AG04449 (cell line): ENCODE measurements around the gene PFKM.

ENCODE experiments used
- CTCF ChIA-PET: fragments of 350-600 bp; formaldehyde crosslinking; extraction: SDS; loops from one replicate; lab custom pipeline; 2021; ENCODE audit warnings: antibody characterized with exemption; lab: Yijun Ruan, JAX
- POLR2A ChIA-PET: fragments of 400-600, 350-600 bp; formaldehyde crosslinking; extraction: SDS; loops from one replicate; lab custom pipeline; 2020; ENCODE audit warnings: antibody characterized with exemption, inconsistent platforms; lab: Yijun Ruan, JAX
- DNase-seq: peaks from one replicate; pipeline ENCODE4 v3.0.0-alpha.2; 2010; ENCODE audit warnings: low read depth, low spot score
- H3K4me3 ChIP-seq: 2 replicates; pipeline ENCODE4 v1.5.1; 2011; ENCODE audit warnings: low read depth, mild to moderate bottlenecking, control low read depth, low read length
- TF ChIP-seq, protein P1 (sequence below): IDR thresholded peaks from one replicate; pipeline ENCODE4 v1.5.1; 2011; ENCODE audit warnings: mild to moderate bottlenecking, moderate library complexity, low read length, control low read depth, inconsistent platforms; ENCODE audit not compliant: insufficient read depth; ENCODE audit errors: missing control alignments

The PFKM gene

DNA sequence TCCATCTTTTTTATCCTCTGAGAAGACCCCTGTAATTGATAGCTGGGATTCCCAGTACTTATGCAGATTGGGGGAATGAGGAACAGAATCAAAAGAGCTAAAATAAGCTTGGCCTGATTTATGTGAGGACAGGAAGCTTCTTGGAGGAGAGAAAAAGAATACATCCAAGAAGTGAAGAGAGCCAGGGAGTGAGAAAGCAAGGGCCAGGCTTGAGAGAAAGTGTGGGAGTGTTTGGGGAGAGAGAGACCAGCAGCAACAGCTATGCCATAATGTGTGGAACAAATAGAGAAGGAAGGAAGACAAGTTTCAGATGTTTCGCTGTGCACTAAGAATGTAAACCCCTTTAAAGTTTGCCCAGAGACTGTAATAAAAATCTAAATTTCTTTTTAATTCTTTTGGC lies 60.3 kb downstream of the PFKM start:
- CTCF ChIA-PET, result interaction anchor here (0.8 to 9.5 kb wide), 7 partner anchors 9 to 216 kb away, joined by 3 to 77 read pairs (median 3); partner anchors contain the start of gene TMEM106C

DNA sequence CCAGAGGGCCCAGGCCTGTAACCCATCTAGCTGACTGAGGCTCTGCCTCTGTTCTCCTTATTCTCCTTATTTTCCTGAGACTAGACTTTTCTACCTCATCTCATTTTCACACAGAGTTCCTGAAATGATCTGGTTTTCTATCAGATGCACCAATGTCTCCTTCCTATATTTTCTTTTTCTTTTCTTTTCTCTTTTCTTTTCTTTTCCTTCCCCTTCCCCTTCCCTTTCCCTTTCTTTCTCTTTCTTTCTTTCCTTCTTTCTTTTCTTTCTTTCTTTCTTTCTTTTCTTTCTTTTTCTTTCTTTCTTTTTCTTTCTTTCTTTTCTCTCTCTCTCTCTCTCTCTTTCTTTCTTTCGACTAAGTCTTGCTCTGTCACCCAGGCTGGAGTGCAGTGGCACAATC lies 61.3 kb downstream of the PFKM start:
- TF ChIP-seq, protein P1, sequence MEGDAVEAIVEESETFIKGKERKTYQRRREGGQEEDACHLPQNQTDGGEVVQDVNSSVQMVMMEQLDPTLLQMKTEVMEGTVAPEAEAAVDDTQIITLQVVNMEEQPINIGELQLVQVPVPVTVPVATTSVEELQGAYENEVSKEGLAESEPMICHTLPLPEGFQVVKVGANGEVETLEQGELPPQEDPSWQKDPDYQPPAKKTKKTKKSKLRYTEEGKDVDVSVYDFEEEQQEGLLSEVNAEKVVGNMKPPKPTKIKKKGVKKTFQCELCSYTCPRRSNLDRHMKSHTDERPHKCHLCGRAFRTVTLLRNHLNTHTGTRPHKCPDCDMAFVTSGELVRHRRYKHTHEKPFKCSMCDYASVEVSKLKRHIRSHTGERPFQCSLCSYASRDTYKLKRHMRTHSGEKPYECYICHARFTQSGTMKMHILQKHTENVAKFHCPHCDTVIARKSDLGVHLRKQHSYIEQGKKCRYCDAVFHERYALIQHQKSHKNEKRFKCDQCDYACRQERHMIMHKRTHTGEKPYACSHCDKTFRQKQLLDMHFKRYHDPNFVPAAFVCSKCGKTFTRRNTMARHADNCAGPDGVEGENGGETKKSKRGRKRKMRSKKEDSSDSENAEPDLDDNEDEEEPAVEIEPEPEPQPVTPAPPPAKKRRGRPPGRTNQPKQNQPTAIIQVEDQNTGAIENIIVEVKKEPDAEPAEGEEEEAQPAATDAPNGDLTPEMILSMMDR, result no peak
- H3K4me3 ChIP-seq, result no peak overlapping the region
- CTCF ChIA-PET, result interaction anchor here (0.8 to 9.5 kb wide), 4 partner anchors 8 to 96 kb away, joined by 3 to 77 read pairs (median 3); no protein-coding TSS in a partner anchor
- POLR2A ChIA-PET, result no interaction called here
- no peak for DNase-seq

More for the DNA sequence above, 60.3 kb downstream of the PFKM start:
- POLR2A ChIA-PET, result no interaction called here
- H3K4me3 ChIP-seq, result no peak overlapping the region
- TF ChIP-seq, protein P1, result no peak
- DNase-seq, result no peak

DNA sequence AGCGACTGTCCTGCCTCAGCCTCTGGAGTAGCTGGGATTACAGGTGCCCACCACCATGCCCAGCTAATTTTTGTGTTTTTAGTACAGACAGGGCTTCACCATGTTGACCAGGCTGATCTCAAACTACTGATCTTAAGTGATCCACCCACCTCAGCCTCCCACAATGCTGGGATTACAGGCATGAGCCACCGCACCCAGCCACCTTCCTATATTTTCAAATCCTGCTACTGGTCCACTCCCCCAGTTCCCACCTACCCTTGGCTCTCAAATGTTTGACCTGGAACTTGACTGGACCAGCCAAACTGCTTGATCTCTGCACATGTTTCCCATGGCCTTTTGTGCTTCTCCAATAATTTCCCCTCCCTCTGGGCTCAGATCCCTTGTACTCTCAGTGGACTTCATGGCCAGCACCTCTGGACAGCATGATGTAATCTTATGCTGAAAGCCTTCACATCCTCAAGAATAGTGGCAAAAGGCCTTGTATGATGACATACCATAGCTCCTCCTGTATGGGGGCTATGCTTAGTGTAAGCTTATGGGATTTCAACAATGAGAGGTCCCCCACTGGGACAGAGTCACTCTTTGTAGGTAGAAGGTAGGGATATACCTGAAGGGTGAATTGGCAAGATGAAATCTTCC lies 61.8 kb downstream of the PFKM start:
- ChIA-PET POLR2A (no interaction called here), CTCF (interaction anchor here (0.9 to 9.5 kb wide), 3 partner anchors 12 to 217 kb away, joined by 4 to 77 read pairs (median 5); partner anchors contain the start of gene TMEM106C)
- no peak overlapping the region for H3K4me3 ChIP-seq
- no peak for DNase-seq
- TF ChIP-seq, protein P1, result no peak

DNA sequence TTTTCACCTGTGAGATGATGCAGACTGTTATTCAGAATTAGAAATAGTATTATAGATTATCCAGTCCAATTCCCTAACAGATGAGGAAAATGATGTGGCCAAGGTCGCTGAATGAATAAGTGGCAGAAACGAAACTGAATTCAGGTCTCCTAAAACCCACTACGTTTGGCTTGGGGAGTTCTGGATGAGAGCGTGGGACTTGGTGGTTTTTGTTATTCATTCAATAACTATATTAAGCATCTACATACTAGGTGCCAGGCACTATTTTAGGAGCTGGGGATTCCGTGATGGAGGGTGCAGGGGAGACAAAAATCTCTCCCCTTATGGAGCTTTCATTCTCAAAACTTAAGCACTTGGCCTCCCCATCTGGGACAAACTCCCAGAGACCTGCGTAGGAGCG lies 63.5 kb downstream of the PFKM start:
- peak overlapping the region; percentile 80 for H3K4me3 ChIP-seq
- POLR2A ChIA-PET, result interaction anchor here (1.2 kb wide), 1 partner anchor 15 kb away, joined by 4 read pairs; no protein-coding TSS in a partner anchor
- TF ChIP-seq, protein P1, result no peak
- DNase-seq, result no peak
- CTCF ChIA-PET, result interaction anchor here (0.8 to 3.1 kb wide), 14 partner anchors 9 to 439 kb away, joined by 3 to 11 read pairs (median 4); partner anchors contain the start of gene ASB8

DNA sequence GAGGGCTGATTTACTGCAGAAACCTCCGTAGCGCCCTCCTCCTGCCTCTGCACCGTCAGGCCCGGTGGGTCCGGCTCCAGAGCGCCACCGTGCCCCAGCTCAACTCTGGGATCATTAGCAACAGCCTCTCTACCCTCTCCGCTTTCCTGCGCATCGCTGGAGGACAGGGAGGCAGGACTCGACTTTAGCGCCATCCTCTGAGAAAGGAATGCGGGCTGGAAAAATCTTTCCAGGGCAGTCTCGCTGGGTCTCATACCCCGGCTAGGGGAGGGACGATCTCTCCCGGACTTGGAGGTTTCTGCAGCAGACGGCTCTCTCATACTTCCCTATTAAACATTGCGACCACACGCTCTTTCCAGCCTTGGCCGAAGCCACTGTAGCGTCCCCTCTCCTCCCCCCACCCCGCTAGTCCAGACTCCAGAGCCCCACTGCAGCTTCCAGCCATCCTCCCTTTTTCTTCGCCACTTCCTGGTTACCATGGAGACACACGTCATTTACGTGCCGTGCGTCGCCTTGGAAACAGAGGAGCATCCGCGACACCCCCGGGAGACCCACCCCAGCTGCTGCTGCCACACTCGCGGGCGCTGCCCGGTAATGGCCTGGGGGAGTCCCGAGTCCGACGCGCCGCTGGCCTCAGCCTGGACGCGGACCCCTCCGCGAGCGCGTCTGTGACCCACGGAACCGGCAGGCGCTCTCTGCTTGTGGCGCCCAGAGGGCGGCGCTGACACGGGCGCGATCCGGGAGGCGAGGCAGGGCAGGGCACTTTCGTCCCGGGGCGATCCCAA lies 64.1 kb downstream of the PFKM start, which contains the start of gene CCDC184:
Gene CCDC184, plus strand, starts transcription at position 554 of the 785 bp plus-strand sequence. CDS start 479 bp downstream, outside the sequence.
- CTCF ChIA-PET, result interaction anchor here (0.8 to 3.1 kb wide), 14 partner anchors 9 to 438 kb away, joined by 3 to 11 read pairs (median 4); partner anchors contain the start of gene ASB8
- DNase-seq, result no peak

More for the DNA sequence above, 64.1 kb downstream of the PFKM start, which contains the start of gene CCDC184:
- POLR2A ChIA-PET, result interaction anchor here (1.2 kb wide), 1 partner anchor 14 kb away, joined by 4 read pairs; no protein-coding TSS in a partner anchor
- TF ChIP-seq, protein P1, result peak; percentile 60
- H3K4me3 ChIP-seq, result peak within 1 kb of the TSS; percentile 80
